Measurements from ENCODE around the gene IGFBP5. TPM values are rescaled to one million over a fixed set of nuclear protein-coding genes. Genes with fewer than 3 reads are reported as not detected.

IGFBP5 gene
- total RNA-seq, 1 donor from 2014 or later, result 415 TPM

DNA sequence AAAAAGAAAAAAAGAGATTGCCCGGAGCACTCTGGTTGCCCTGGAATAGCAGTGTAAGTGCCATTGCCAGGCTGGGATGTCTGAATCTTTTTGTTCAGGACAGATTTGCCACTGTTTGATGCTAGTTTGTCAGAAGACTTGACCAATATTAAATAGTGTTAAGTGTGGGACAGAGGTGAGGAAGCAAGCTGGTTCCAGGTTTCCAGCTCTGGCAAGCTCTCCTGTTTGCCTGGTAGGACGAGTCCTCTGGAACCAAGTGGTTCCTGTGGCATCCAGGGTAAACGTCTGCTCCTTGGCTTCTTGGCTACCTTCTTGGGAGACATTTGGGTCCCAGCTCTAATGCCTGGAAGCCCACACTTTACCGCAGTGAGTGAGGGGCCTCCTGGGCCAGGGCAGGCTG, 20.8 kb upstream of the IGFBP5 start:
- Mint-ChIP-seq H3K4me1 (peaks cover 25% of the 10 kb centered on the region), H3K27me3 (ENCODE audit: low read depth) (no peaks in the 10 kb centered on the region), H3K27ac (no peak overlapping the region), H3K4me3 (no peak overlapping the region), H3K9me3 (no peaks in the 10 kb centered on the region), H3K36me3 (no peaks in the 10 kb centered on the region)
- TF ChIP-seq, protein P1, sequence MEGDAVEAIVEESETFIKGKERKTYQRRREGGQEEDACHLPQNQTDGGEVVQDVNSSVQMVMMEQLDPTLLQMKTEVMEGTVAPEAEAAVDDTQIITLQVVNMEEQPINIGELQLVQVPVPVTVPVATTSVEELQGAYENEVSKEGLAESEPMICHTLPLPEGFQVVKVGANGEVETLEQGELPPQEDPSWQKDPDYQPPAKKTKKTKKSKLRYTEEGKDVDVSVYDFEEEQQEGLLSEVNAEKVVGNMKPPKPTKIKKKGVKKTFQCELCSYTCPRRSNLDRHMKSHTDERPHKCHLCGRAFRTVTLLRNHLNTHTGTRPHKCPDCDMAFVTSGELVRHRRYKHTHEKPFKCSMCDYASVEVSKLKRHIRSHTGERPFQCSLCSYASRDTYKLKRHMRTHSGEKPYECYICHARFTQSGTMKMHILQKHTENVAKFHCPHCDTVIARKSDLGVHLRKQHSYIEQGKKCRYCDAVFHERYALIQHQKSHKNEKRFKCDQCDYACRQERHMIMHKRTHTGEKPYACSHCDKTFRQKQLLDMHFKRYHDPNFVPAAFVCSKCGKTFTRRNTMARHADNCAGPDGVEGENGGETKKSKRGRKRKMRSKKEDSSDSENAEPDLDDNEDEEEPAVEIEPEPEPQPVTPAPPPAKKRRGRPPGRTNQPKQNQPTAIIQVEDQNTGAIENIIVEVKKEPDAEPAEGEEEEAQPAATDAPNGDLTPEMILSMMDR (IDR thresholded peaks at IDR 0.05; ENCODE audit: unreplicated experiment), result no peak
- DNase-seq (ENCODE audit: low spot score in 2 of 2, unreplicated experiment in 2 of 2), result no peak

DNA sequence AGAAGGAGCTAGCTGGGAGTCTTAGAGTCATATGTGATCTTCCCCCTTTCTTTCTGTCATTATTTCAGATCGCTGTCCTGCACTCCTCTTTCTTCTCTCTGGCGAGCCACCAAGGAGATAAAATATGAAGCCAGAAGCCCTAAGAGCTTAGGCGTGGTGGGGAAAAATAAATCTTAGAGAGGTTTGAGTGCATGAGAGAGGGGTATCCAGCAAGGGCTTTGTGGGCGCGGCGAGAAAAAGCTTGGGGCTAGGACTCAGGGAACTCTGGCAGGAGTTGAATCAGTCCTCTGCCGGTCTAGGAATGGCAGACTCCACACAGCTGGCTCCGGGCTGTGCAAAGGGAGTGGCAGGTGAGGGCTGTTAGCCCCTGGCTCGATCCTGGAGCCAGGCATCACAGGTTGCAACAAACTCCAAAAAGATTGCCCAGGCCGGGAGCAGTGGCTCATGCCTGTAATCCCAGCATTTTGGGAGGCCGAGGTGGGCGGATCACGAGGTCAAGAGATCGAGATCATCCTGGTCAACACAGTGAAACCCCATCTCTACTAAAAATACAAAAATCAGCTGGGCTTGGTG, 20.1 kb upstream of the IGFBP5 start:
- Mint-ChIP-seq H3K4me1 (peaks cover 31% of the 10 kb centered on the region), H3K4me3 (no peak overlapping the region), H3K9me3 (no peaks in the 10 kb centered on the region), H3K36me3 (no peaks in the 10 kb centered on the region), H3K27me3 (ENCODE audit: low read depth) (no peaks in the 10 kb centered on the region), H3K27ac (peak overlapping the region; percentile 42)
- DNase-seq (ENCODE audit: low spot score in 2 of 2, unreplicated experiment in 2 of 2), result no peak
- TF ChIP-seq, protein P1 (IDR thresholded peaks at IDR 0.05; ENCODE audit: unreplicated experiment), result no peak

DNA sequence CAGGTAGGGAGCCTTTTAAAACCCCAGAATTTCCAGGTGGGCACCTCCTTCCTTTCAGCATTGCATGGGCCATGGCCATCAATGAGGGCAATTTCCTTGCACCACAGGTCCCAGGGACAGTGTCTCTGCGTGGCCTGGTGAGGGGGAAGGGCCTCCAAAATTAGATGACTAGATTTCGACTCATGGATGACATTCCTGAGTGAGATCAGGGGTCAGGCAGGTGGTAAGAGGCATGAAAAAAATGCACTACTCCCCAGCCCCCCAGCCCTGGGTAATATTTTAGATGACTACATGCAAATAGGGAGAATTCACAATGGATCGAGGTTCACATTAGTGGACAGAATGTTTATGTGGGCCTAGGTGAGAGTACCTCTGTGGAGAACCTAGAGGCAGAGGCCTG, 19.0 kb upstream of the IGFBP5 start:
- Mint-ChIP-seq H3K4me3 (no peak overlapping the region), H3K27me3 (ENCODE audit: low read depth) (no peaks in the 10 kb centered on the region), H3K27ac (no peak overlapping the region), H3K9me3 (no peaks in the 10 kb centered on the region), H3K4me1 (peaks cover 37% of the 10 kb centered on the region), H3K36me3 (no peaks in the 10 kb centered on the region)
- no peak for DNase-seq (ENCODE audit: low spot score in 2 of 2, unreplicated experiment in 2 of 2)
- TF ChIP-seq, protein P1 (IDR thresholded peaks at IDR 0.05; ENCODE audit: unreplicated experiment), result no peak

DNA sequence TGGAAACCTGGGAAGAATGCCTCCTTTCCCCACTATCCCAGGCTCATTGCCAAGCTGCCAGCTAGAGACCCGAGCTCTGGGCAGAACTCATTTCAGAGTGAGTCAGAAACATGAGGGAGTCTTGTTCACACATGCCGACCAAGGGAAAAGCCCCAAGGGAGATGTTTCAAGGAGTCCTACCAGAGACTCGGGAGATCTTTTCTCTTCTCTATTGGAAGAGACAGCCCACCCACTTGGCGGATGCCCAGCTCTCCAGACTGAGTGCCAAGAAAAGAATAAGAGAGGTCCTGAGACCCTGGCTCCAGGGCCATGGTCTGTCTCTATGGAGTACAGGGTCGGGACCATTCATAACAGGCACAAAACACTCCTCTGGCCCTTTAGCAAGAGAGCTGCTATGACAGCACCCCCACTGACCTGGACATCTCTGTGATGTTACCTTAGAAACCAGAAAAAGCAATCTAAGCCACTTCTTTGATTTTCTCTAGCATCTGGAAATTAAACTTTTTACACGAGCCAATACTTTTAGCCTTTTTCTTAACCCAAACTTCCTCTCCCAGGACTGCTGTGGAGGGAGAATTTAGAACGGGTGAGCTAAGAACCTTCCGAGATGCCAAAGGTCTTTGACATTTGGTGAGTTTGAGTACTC, 18.5 kb upstream of the IGFBP5 start:
- no peaks in the 10 kb centered on the region for H3K36me3 Mint-ChIP-seq
- no peak overlapping the region for H3K27ac Mint-ChIP-seq
- H3K4me1 Mint-ChIP-seq, result peaks cover 37% of the 10 kb centered on the region
- H3K27me3 Mint-ChIP-seq (ENCODE audit: low read depth), result no peaks in the 10 kb centered on the region
- H3K9me3 Mint-ChIP-seq, result peaks cover 2% of the 10 kb centered on the region
- TF ChIP-seq, protein P1 (IDR thresholded peaks at IDR 0.05; ENCODE audit: unreplicated experiment), result no peak
- no peak overlapping the region for H3K4me3 Mint-ChIP-seq
- no peak for DNase-seq (ENCODE audit: low spot score in 2 of 2, unreplicated experiment in 2 of 2)

DNA sequence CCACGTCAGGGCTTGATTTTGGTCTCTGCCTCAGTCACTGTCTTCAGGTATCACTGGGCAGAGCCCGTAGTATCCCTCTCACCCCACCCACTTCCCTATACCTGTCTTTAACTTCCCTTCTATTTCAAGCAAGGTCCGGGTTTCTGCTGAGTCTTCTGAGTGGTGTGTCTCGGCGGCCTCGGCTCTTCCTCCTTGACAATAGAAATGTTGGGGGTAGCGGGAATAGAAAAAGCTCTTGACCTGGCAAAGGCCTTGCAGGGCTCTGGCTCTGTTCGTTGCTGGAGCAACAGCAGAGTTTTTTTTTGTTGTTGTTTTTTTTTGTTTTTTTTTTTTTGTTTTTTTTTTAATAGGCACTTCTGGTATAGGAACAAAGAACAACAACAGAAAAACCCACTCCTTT, 16.0 kb upstream of the IGFBP5 start:
- H3K27me3 Mint-ChIP-seq (ENCODE audit: low read depth), result no peaks in the 10 kb centered on the region
- no peaks in the 10 kb centered on the region for H3K36me3 Mint-ChIP-seq
- H3K27ac Mint-ChIP-seq, result peak overlapping the region; percentile 73
- peaks cover 5% of the 10 kb centered on the region for H3K9me3 Mint-ChIP-seq
- peaks cover 32% of the 10 kb centered on the region for H3K4me1 Mint-ChIP-seq
- TF ChIP-seq, protein P1 (IDR thresholded peaks at IDR 0.05; ENCODE audit: unreplicated experiment), result no peak
- H3K4me3 Mint-ChIP-seq, result no peak overlapping the region
- DNase-seq (ENCODE audit: low spot score in 2 of 2, unreplicated experiment in 2 of 2), result no peak

All from mesothelial cell of epicardium (in vitro differentiated cells).